Activated CD8-positive, alpha-beta memory T cell treated with anti-CD3 and anti-CD28 coated beads, Interleukin-2, amount 50 U/mL, for 24 hours (primary cell): ENCODE data around the gene NOL12.

Experiments
- DNase-seq: peaks from one replicate; pipeline ENCODE4 v3.0.0-alpha.2; 2020; ENCODE audit errors: extremely low read depth

NOL12 gene

GRCh38 chr22:37659066-37659896 is 26.9 kb upstream of the NOL12 start:
- DNase-seq, result no peak

- no peak for DNase-seq
Observed at GRCh38 chr22:37659897-37660708, 26.0 kb upstream of the NOL12 start.

- DNase-seq, result no peak
Observed at GRCh38 chr22:37660709-37661045, 25.5 kb upstream of the NOL12 start.

- no peak for DNase-seq
Observed at GRCh38 chr22:37661160-37661924, 24.8 kb upstream of the NOL12 start.

- no peak for DNase-seq
Observed at GRCh38 chr22:37662039-37662438, 24.1 kb upstream of the NOL12 start.

GRCh38 chr22:37663521-37664140 is 22.5 kb upstream of the NOL12 start:
- DNase-seq, result no peak

- no peak for DNase-seq
Observed at GRCh38 chr22:37664249-37665101, 21.7 kb upstream of the NOL12 start.

GRCh38 chr22:37665487-37665886 is 20.7 kb upstream of the NOL12 start:
- no peak for DNase-seq

GRCh38 chr22:37669586-37669985 is 16.6 kb upstream of the NOL12 start:
- DNase-seq, result no peak

GRCh38 chr22:37672206-37672919 is 13.8 kb upstream of the NOL12 start:
- DNase-seq, result no peak

GRCh38 chr22:37672920-37673455 is 13.2 kb upstream of the NOL12 start:
- no peak for DNase-seq

- DNase-seq, result no peak
Observed at GRCh38 chr22:37674248-37674647, 11.9 kb upstream of the NOL12 start.

- no peak for DNase-seq
Observed at GRCh38 chr22:37674951-37675929, 10.9 kb upstream of the NOL12 start, which contains the start of gene LGALS1. Gene LGALS1 (plus strand): TSS chr22:37675636. CDS start chr22:37675703, 67 bp downstream.

- no peak for DNase-seq
Observed at GRCh38 chr22:37675930-37676735, 10.0 kb upstream of the NOL12 start.

GRCh38 chr22:37676736-37677492 is 9.2 kb upstream of the NOL12 start:
- peak; percentile 79 for DNase-seq

GRCh38 chr22:37677493-37677974 is 8.6 kb upstream of the NOL12 start:
- no peak for DNase-seq

- no peak for DNase-seq
Observed at GRCh38 chr22:37678372-37678771, 7.8 kb upstream of the NOL12 start.
